Liver (tissue), 3 donors: ENCODE results near the gene HGD.

Source experiments
- RXRA ChIP-seq, 2 donors: IDR thresholded peaks; 2 replicates each; pipeline ENCODE4 v1.6.1; 2017 to 2018; ENCODE audit warnings: antibody characterized with exemption in 2 of 2, mild to moderate bottlenecking in 1 of 2
- TAF1 ChIP-seq: conservative IDR thresholded peaks from 2 replicates; pipeline ENCODE4 v1.6.1; 2016; ENCODE audit warnings: antibody characterized with exemption, mild to moderate bottlenecking
- TF ChIP-seq, protein P1 (sequence below): fragments of 150-350 bp; IDR thresholded peaks from 2 replicates; pipeline ENCODE4 v1.5.1; 2017; ENCODE audit warnings: improper control_type of control experiment, low read depth, low read length; ENCODE audit not compliant: missing input control
- TF ChIP-seq, protein P2 (sequence below): IDR thresholded peaks from 2 replicates; pipeline ENCODE4 v1.6.1; 2016; ENCODE audit warnings: antibody characterized with exemption
- donor health status: healthy.
- donor health status: healthy.

DNA sequence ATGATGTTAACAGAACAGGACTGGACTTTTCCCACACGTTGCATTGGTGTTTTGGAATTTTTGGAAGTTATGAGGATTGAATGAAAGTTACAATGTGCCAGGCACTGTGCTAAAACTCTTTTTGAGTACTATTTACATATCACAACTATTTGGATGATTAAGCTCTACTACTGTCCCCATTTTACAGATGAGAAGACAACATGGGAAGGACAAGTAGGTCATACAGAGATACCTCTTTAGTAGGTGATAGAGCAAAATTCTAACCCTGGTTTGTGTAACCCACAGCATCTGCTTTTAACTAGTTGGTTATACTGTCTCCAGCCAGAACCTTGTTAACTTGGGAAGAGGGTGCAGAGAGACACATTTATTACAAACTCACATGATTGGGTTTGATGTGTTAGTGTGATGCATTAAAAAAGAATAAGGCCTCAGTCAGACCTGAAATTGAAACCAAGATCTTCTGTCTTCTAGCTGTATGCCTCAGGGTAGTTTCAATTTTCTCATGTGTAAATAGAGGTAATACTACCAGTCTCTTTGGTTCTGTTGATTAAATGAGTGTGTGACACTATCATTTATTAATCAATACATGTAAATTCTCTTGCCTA lies 84.5 kb downstream of the HGD start:
- TF ChIP-seq, protein P1, sequence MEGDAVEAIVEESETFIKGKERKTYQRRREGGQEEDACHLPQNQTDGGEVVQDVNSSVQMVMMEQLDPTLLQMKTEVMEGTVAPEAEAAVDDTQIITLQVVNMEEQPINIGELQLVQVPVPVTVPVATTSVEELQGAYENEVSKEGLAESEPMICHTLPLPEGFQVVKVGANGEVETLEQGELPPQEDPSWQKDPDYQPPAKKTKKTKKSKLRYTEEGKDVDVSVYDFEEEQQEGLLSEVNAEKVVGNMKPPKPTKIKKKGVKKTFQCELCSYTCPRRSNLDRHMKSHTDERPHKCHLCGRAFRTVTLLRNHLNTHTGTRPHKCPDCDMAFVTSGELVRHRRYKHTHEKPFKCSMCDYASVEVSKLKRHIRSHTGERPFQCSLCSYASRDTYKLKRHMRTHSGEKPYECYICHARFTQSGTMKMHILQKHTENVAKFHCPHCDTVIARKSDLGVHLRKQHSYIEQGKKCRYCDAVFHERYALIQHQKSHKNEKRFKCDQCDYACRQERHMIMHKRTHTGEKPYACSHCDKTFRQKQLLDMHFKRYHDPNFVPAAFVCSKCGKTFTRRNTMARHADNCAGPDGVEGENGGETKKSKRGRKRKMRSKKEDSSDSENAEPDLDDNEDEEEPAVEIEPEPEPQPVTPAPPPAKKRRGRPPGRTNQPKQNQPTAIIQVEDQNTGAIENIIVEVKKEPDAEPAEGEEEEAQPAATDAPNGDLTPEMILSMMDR: no peak
- TF ChIP-seq TAF1: no peak
- TF ChIP-seq, protein P2, sequence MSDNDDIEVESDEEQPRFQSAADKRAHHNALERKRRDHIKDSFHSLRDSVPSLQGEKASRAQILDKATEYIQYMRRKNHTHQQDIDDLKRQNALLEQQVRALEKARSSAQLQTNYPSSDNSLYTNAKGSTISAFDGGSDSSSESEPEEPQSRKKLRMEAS: no peak
- TF ChIP-seq RXRA (IDR thresholded peaks at IDR 0.05): no peak
